ENCODE results near the gene ARL14EP. TPM values are rescaled to one million over a fixed set of nuclear protein-coding genes. Genes with fewer than 3 reads are reported as not detected.

Gene ARL14EP
- total and polyA plus RNA-seq, 8 donors = 5.4 to 16.9 (median 11.5) TPM

GRCh38 chr11:30380846-30381245 is 57.9 kb downstream of the ARL14EP start:
- no peak for TF ChIP-seq CTCF (IDR thresholded peaks at IDR 0.05)
- Histone ChIP-seq H3K36me3 (no peaks in the 10 kb centered on the region), H3K27me3 (no peaks in the 10 kb centered on the region), H3K27ac (no peak overlapping the region), H3K9me3 (no peaks in the 10 kb centered on the region), H3K4me1 (no peaks in the 10 kb centered on the region), H3K4me3 (no peak overlapping the region)
- DNase-seq = no peak
- no peak for ATAC-seq
- FAIRE-seq = no peak
- intact Hi-C loops (cut with DNase I) = no loop called here

- DNase-seq (no peak), ATAC-seq (no peak), FAIRE-seq (no peak)
- H3K36me3 ChIP-seq = no peaks in the 10 kb centered on the region
- TF ChIP-seq CTCF (IDR thresholded peaks at IDR 0.05) = no peak
- no peaks in the 10 kb centered on the region for H3K27me3 ChIP-seq
- no peaks in the 10 kb centered on the region for H3K4me1 ChIP-seq
- intact Hi-C loops (cut with DNase I) = no loop called here
- no peak overlapping the region for H3K4me3 ChIP-seq
- no peaks in the 10 kb centered on the region for H3K9me3 ChIP-seq
- WGBS, 2 donors = 68 to 69% methylated on average over 2 of the region's 2 CpGs
- no peak overlapping the region for H3K27ac ChIP-seq
Observed at GRCh38 chr11:30381879-30382278, 59.0 kb downstream of the ARL14EP start.

Other genes starting within 250 kb of the ARL14EP start
- not detected for gene FSHB, start 92.1 kb upstream of the ARL14EP start, total RNA-seq
- under 1 TPM in 1 of 2 donors, not detected in 1; 0.07 TPM for gene FSHB, start 92.1 kb upstream of the ARL14EP start, polyA plus RNA-seq

All from pancreas (tissue), 10 donors.